Ramos (cell line): ENCODE results near the gene SPTLC3.

ENCODE experiments used
- in situ Hi-C: fragments of 300-500 bp; cut with MboI; formaldehyde crosslinking; loops from one replicate; pipeline ENCODE4 v1.14.3; 2022; ENCODE audit warnings: low sequenced_read_pairs; ENCODE audit not compliant: unreplicated experiment

The SPTLC3 gene

DNA sequence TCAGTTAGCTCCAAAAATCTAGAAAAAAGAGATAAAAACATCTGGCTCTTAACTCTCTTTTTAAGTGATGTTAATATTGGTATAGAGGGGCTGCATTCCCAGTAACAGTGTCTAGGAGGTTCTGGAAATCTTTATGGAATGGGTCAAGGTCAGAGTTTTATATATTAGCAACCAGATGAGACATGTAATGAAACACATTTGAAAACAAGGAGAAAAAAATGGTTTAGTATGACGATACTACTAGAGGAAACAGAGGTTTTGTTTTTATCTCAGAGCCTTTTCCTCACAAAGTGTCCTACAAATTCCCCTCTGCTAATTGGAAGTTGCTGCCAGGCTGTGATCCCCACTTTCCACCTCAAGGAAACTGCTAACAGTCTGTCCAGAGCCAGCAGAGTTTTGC, 111.7 kb downstream of the SPTLC3 start:
- in situ Hi-C loops = no loop called here

DNA sequence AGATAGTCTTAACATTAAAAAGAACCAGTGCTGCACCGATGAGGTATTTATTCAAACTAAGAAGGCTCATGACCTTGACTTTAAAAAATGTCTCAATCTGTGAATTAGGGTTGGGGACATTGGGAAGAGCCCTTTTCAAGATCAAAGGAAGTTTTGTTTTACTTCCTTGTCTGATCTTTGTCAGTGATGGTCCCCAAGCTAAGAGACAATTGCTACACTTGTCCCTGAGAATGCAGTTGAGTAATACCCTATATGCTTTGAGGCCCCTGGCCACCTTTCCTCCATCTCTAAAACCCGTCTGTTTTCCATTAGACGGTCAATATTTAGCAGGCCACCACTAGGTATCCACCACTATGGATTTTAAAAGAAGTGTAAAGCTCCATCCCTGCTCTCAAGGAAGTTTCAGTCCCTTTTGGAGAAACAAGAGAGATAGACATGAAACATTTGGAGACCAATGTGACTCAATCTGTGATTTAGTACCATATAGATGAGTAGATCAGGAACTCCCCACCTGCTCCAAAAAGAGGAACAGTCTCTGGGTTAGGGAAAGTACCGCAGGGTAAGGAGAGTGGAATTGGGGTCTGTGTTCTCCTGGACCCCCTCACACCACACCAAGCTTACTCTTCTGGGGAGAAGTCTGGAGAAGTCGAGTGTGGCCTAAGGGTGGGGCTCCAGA, 113.2 kb downstream of the SPTLC3 start:
- in situ Hi-C loops = no loop called here

DNA sequence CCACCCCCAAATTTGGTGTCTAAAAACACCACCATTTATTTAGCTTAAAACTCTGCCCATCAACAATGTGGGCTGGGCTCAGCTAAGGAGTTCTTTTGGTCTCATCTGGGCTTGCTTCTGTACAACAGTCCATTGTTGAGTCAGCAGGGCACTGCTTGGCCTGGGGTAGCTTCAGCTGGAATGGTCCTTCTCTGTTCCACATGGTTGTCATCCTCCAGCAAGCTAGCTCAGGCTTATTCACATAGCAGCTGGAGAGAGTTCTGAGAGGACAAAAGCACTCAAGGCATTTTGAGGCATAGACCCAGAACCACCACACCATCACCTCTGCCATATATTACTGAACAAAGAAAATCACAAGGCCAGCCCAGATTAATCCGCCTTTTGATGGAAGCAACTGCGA, 116.7 kb downstream of the SPTLC3 start:
- in situ Hi-C loops = loop anchor here (25.0 kb wide), 1 partner anchor 88 kb away; no protein-coding TSS in a partner anchor

DNA sequence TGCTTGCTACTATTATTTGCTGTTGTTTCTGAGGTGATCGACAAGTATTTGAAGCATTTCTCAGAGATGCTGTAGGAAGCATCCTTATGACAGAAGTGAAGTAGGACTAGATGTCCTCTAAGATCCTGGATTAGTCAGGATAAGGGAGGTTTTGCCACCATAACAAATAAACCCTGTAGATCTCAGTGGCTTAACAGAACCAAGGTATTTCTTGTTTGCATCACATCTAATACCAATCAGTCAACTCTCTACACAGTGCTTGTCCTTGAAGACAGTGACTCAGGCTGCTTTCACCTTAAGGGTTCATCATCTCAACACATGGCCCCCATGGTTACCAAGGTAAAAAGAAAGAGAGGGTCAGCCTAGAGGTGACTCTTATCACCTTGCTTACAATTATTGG, 119.4 kb downstream of the SPTLC3 start:
- in situ Hi-C loops = loop anchor here (25.0 kb wide), 1 partner anchor 91 kb away; no protein-coding TSS in a partner anchor

DNA sequence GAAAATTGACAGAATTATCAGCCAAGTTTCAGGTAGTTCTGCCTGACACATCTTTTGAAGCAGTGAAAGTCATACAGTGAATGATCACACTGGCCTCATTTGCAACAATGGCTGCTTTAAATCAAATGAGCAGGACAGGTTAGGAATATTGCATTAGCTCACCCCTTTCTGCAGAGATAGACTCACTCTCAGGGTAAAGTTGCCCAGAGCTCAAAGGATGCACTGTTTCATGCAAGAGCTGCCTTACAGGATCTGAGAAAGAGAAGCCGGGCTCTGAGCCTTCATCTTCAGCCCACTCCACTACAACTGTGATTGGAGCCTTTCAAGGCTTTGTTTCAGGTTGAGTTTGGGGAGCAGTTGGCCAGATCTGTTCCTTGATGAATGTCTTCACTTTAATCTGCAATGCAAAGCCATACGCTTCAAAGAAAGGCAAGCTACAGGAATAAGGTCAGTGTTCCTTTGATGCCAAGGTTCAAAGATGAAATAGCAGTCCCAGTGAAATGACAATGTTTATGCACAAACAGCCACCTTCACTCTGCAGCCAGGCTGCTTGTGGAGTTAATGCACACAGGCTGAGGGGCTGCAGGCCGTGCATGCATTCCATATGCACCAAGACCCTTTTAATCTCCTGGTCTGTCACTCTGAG, 121.4 kb downstream of the SPTLC3 start:
- in situ Hi-C loops = loop anchor here (25.0 kb wide), 1 partner anchor 93 kb away; no protein-coding TSS in a partner anchor

DNA sequence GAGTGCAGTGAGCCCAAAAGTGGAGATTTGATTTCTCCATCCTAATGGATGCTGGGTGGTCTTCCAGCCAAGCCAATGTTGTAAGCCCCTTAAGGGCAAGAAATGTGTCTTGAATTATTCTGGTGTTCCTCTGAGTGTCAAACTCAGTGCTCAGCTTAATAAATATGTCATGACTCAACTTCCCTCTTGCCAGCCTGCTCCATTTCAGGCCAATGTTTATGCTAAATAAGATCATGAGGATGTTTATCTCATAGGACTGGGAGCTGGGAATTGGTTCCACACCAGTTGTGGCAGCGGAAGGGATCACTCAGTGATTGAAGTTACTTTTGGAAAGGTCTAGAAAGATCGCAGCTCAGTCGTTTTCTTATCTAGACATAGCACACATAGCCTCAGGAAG, 121.9 kb downstream of the SPTLC3 start:
- in situ Hi-C loops = loop anchor here (25.0 kb wide), 1 partner anchor 93 kb away; no protein-coding TSS in a partner anchor

DNA sequence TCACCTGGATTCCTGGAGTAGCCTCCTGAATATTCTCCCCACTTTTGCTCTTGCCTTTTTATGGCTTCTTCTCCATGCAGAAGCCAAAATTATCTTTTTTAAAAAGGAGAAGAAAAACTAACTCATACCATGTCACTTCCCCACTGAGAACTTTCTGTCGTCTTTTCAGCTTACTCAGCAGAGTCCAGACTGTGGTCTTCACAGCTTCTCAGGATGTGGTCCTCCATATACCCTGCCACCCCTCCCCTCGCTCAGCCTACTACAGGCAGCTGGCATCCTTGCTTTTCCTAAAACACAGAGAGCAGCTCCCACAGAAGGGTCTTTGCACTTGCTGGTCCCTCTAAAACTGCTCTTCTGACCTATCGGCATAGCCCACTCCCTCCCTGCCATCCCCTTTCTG, 122.9 kb downstream of the SPTLC3 start:
- in situ Hi-C loops = loop anchor here (25.0 kb wide), 1 partner anchor 94 kb away; no protein-coding TSS in a partner anchor

DNA sequence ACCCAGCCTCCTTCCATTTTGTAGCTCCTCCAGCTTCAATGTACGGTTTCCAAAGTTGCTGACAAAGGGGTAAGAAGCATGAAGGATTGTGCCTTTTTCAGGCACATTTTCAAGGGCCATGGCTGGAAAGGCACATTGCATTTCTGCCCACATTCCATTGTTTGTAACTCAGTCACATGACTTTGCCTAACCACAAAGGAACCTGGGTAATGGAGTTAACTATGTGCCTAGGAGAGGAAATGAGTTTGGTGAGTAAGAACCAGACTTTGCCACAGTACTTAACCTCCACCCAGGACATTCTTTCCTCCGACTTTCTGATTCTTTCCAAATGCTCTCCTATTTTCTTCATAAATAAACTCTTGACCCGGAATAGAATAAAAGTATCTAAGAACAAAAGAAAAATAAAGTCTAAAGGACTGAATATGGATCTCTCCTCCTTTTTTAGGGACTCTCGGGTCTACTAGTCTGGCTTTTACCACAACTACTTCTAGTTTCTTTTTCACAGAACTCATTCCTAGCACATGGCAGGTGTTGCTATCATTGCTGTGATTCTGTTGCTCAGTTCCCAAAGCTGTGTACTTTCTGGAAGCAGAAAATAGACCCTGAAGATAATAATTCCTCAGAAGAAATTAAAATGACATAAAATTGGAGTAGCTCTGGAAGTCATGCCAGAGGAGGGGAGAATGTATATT, 130.8 kb downstream of the SPTLC3 start:
- in situ Hi-C loops = loop anchor here (25.0 kb wide), 1 partner anchor 102 kb away; no protein-coding TSS in a partner anchor

DNA sequence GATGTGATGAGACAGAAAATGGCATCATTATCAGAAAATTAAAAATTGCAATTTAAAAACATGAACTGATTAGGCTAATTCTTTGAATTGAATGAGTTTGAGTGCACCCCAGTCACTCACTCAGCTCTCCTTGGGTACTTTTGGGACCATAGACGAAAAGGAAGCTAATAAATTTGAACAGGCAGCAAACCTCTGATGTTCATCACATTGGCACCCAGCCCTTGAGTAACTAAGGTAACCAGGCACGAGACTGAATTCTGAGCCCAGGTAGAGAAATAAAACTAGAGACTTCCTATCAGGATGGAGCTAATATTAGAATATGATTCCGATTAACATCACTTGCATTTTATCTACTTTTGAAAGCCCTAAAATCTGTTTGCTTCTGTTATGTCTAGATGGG, 131.4 kb downstream of the SPTLC3 start:
- in situ Hi-C loops = loop anchor here (25.0 kb wide), 1 partner anchor 103 kb away; no protein-coding TSS in a partner anchor

DNA sequence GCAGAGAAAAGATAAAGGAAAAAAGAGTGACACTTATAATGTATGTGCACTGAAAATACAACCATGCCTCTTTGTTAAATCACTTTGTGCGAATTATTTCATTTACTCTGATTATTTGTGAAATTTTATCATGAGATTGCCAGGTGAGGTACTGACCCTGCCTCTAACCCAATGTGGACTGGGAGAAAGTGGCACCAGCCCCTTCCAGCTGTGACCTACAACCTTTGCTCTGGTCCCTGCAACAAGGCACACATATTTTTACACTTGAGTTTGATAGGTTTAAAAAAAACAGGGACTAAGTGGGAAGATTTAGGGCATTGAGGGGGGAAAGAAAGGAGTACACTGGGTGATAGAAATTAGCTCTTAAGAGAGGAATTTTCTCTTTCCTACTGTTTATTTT, 132.0 kb downstream of the SPTLC3 start:
- in situ Hi-C loops = loop anchor here (25.0 kb wide), 1 partner anchor 103 kb away; no protein-coding TSS in a partner anchor

DNA sequence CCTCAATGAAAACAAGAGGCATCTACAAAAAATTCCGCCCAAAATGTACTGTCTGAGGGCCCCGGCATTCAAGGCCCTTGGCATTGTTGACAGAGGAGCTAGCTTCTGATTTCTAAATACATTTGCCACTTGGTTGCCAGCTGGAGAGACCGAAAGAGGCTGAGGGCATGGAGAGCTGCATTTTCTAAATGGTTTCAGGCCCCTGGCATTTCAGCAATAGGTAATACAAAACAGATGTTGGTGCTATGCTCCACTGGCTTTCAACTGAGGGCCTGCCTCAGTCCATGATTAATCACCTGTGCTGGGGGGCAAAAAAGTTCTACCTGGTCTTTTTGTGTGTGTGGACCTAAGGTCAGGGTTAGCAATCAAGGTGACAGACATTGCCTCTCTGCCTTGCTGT, 132.8 kb downstream of the SPTLC3 start:
- in situ Hi-C loops = loop anchor here (25.0 kb wide), 1 partner anchor 104 kb away; no protein-coding TSS in a partner anchor

DNA sequence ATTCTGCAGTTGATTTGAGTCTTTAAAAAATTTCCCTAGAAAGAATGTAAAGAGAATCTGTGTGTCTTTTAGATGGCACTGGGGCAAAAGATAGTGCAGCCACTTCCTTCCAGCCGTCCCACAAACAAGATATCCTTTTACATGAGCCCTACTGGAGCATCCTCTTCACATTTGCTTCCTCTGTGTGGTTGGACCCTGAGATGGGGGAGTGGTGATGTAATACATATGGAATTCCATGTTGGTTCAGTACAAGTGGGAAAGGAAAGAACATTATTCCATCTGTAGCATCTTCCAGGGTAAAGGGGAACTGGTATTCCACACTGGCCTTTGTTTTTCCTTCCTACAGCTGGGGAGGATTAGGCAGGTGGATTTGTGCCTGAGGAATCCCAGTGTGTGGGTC, 133.4 kb downstream of the SPTLC3 start:
- in situ Hi-C loops = loop anchor here (25.0 kb wide), 1 partner anchor 105 kb away; no protein-coding TSS in a partner anchor

DNA sequence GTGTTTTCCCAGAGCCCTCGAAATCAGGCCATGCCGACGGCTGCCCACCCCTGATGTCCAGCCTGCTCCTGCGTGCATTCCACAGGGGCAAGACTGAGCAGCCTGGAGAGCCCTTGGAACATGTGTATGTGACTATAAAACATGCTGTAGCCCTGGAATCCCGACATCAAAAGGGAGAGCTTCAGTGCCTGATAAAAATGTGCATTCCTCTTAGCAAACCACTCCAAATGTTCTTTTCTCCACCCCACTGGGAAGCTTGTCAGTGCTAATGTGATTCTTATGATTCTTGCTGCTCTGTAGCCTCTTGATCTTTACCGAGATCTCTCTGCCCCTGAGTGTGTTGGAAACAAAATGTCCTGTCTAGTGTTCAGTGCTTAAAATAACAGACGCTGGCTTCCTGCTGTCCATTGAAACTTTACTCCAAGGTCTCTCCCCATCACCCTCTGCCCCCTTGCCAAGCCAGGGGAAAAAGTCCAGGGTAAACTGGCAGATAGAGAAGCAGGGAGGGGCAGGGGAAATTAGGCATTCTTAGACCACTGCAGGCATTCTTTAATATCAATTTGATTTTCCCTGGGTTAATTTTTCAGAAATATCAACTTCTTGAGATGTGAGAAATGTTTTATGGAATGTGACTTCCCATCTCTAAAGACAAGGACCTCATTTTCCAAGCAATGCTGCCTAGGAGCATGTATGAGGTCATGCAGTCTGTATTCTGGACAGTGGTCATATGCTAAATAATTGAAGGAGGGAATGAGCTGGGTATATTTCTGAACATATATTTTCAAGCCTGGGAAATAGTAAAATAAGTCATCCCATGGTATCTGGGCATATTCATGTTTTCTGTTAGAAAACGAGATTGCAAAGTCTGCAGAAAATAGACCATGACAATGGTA, 138.5 kb downstream of the SPTLC3 start:
- in situ Hi-C loops = loop anchor here (25.0 kb wide), 1 partner anchor 110 kb away; no protein-coding TSS in a partner anchor

DNA sequence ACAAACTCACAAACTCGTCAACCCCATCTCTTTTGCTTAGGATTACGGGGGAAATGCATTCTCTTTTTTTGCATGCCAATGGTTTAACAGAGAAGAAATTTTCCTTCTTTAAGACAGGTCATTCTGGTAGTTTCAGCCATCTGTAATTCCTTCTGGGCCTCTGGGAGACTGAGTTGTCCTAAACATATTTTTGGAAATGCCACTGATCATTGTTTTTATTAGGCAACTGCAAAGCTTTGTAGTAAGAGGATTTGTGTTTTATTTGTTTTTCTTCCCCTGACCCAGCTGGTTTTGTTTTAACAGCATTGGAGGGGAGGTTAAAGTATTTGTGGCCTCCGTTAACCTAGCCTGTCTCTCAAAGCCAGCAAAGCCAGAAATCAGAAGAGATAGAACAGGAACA, 139.2 kb downstream of the SPTLC3 start:
- in situ Hi-C loops = loop anchor here (25.0 kb wide), 1 partner anchor 111 kb away; no protein-coding TSS in a partner anchor

DNA sequence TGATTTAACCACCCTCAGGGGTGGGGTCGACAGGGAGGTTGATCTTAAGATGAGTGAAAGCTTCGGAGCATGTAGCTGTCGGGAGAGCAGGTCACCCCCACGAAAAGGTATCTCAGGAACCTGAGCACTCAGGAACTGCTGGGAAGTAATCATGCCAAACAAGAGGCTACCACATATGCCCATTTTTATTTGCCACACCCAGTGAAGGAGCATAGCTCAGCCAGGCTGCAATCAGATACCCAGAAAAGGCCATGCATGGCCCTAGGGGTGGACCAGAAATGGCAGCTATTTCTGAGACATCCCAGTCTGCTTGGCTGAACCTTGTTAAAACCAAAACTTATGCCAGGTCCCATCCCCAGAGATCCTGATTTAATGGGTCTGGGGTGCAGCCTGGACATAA, 139.6 kb downstream of the SPTLC3 start:
- in situ Hi-C loops = loop anchor here (25.0 kb wide), 1 partner anchor 111 kb away; no protein-coding TSS in a partner anchor

DNA sequence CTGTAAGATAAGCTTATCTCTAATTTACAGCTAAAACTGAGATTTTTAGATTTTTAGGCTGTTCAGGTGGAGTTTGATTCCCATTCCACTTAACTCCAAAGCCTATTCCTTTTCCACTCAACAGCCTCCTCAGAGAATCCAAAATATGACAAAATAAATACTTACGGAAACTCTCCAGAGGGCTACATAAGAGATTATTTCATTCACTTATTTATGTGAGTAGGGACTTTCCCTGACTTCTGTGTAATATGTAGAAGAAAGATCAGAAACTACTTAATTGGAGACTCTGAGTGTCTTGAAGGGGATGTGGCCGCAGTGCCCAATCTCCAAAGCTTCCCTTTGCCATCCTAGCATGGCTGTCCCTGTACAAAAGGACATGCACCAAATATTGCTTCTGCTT, 140.2 kb downstream of the SPTLC3 start:
- in situ Hi-C loops = loop anchor here (25.0 kb wide), 1 partner anchor 112 kb away; no protein-coding TSS in a partner anchor

DNA sequence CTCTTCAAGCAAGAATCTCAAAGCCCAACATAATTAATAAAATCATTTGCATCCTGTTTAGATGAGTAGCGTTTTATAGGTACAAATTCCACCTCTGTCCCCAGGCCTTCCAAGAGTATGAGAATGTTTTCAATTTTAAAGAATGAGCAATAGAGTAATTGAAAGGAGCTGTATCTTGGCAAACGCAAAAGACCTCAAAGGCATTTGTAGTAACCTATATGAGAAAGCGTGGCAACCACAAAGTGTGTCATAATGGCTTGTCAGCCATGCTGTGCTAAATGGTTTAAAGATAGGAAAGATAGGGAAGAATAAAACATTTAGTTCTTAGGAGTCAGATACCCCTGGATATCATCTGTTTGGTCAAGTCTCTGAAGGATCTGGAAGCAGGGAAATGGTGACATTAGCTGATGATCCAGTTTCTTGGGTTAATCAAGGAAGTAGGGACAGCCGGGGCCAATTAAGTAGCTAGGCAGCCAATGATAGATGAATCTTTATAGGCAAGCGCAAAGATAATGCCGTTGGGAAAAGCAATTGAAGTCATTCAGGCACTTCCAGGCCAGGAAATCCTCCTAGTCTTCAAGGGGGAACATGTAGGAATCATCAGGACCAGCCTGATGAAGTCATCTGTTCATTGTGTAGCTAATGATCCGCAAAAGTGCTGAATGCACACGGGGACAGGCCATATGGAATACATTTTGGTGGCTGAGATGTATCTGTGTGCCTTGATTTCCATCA, 140.8 kb downstream of the SPTLC3 start:
- in situ Hi-C loops = loop anchor here (25.0 kb wide), 1 partner anchor 112 kb away; no protein-coding TSS in a partner anchor

DNA sequence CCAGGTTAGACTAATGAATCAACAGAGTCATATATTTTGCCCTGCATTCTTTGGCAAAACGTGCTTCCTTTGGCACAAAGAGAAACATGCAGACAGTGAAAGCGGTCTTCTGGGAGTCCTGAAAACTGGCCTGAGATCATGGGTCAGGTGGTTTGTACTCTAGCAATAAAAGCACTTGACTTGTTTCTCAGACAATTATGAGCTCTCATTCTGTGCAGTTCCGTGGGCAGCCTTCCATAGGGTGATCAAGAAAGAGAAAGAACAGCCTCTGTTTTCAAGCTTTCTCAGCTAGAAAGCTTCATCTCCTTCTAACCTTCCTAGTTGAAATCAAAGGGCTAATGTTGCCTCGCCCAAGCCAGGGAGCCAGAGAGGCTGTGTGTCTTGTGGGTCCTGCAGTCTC, 149.6 kb downstream of the SPTLC3 start:
- in situ Hi-C loops = no loop called here

DNA sequence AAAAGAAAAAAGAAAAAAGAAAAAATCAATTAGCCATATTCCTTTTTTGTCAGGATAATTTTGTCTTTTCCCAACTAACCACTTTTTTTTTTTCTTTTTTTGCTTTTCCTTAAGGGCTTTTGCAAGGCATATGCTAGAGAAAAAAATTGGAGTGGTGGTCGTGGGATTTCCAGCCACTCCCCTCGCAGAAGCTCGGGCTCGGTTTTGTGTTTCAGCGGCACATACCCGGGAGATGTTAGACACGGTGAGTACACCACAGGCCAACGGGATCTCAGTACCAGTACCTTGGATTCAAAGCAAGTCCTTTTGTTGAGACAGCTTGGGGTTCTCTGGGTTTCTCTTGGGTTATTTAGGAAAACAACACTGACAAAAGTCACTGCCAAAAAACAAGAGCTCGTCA, 151.1 kb downstream of the SPTLC3 start:
- in situ Hi-C loops = no loop called here
